CD14-positive monocyte (primary cell): ENCODE measurements around the gene FBXW7. TPM values are rescaled to one million over a fixed set of nuclear protein-coding genes. Genes with fewer than 3 reads are reported as not detected.

Experiments used
- DNase-seq, 3 donors: peaks; one replicate each; pipeline ENCODE4 v3.0.0-alpha.2; 2011 to 2022
- H2AFZ ChIP-seq: 2 replicates; pipeline ENCODE4 v1.6.0; 2012; ENCODE audit warnings: mild to moderate bottlenecking, low read depth, low read length, inconsistent platforms; ENCODE audit not compliant: insufficient read depth, poor library complexity, severe bottlenecking
- H3K27ac ChIP-seq, 2 donors: 1 replicate in 1 of 2; 2 replicates in 1 of 2; pipeline ENCODE4 v1.5.1; 2012 to 2013; ENCODE audit warnings: low read length in 2 of 2, control low read depth in 1 of 2, inconsistent platforms in 1 of 2, low read depth in 1 of 2, mild to moderate bottlenecking in 1 of 2
- H3K27me3 ChIP-seq, 2 donors: one replicate each; pipeline versions ENCODE4 v1.6.0 to v1.6.1; 2011 to 2013; ENCODE audit warnings: low read length in 2 of 2; ENCODE audit not compliant: control insufficient read depth in 2 of 2, insufficient read depth in 2 of 2
- H3K36me3 ChIP-seq, 2 donors: replicated peaks in 1 of 2; 1 replicate in 1 of 2; 2 replicates in 1 of 2; pipeline versions ENCODE4 v1.5.1 to v1.6.1; 2012 to 2013; ENCODE audit warnings: low read length in 2 of 2, control low read depth in 1 of 2, inconsistent platforms in 1 of 2, mild to moderate bottlenecking in 1 of 2; ENCODE audit not compliant: insufficient read depth in 2 of 2, control insufficient read depth in 1 of 2
- H3K4me1 ChIP-seq, 2 donors: 1 replicate in 1 of 2; 2 replicates in 1 of 2; pipeline versions ENCODE4 v1.5.1 to v1.6.1; 2012 to 2013; ENCODE audit warnings: low read length in 2 of 2, control low read depth in 1 of 2, inconsistent platforms in 1 of 2, mild to moderate bottlenecking in 1 of 2, moderate library complexity in 1 of 2; ENCODE audit not compliant: insufficient read depth in 2 of 2, control insufficient read depth in 1 of 2
- H3K4me2 ChIP-seq: replicated peaks from 2 replicates; pipeline ENCODE3; 2012; ENCODE audit warnings: low read length, moderate library complexity, mild to moderate bottlenecking; ENCODE audit not compliant: poor library complexity, severe bottlenecking; ENCODE audit errors: extremely low read depth
- H3K4me3 ChIP-seq, 3 experiments: fragments of 200-600 bp in 1 of 3; sonication (generic) in 1 of 3; replicated peaks in 1 of 3; 1 replicate in 2 of 3; 2 replicates in 1 of 3; pipeline ENCODE4 v1.5.1; 2011 to 2013; ENCODE audit warnings: low read length in 3 of 3, mild to moderate bottlenecking in 3 of 3, control low read depth in 2 of 3, low read depth in 2 of 3, inconsistent platforms in 1 of 3, moderate library complexity in 1 of 3
- H3K79me2 ChIP-seq: 2 replicates; pipeline ENCODE4 v1.6.0; 2012; ENCODE audit warnings: mild to moderate bottlenecking, control low read depth, inconsistent platforms, low read length, moderate library complexity; ENCODE audit not compliant: insufficient read depth
- H3K9ac ChIP-seq: 2 replicates; pipeline ENCODE4 v1.6.0; 2017; ENCODE audit warnings: low read length, mild to moderate bottlenecking; ENCODE audit not compliant: insufficient read depth, poor library complexity, severe bottlenecking
- H3K9me3 ChIP-seq, 2 donors: replicated peaks in 1 of 2; 1 replicate in 1 of 2; 2 replicates in 1 of 2; pipeline versions ENCODE4 v1.5.1 to v1.6.1; 2012 to 2013; ENCODE audit warnings: low read length in 2 of 2, control low read depth in 1 of 2; ENCODE audit not compliant: control insufficient read depth in 1 of 2, insufficient read depth in 1 of 2
- H4K20me1 ChIP-seq: 2 replicates; pipeline ENCODE4 v1.6.0; 2012; ENCODE audit warnings: mild to moderate bottlenecking, low read length, control low read depth, moderate library complexity; ENCODE audit not compliant: insufficient read depth
- H3K27ac Mint-ChIP-seq, 7 donors: one replicate each; pipeline ENCODE4 v1.8.0; 2020; ENCODE audit warnings: mild to moderate bottlenecking in 7 of 7, mixed read lengths in 7 of 7, moderate library complexity in 6 of 7, inconsistent platforms in 2 of 7
- H3K27me3 Mint-ChIP-seq, 3 donors: one replicate each; pipeline ENCODE4 v1.8.0; 2021 to 2022; ENCODE audit warnings: low read depth in 3 of 3, mild to moderate bottlenecking in 3 of 3, mixed read lengths in 3 of 3, moderate library complexity in 3 of 3, inconsistent platforms in 1 of 3
- H3K36me3 Mint-ChIP-seq, 2 donors: one replicate each; pipeline ENCODE4 v1.8.0; 2020; ENCODE audit warnings: mixed read lengths in 2 of 2, inconsistent platforms in 1 of 2, mild to moderate bottlenecking in 1 of 2
- H3K4me1 Mint-ChIP-seq: one replicate; pipeline ENCODE4 v1.8.0; 2020; ENCODE audit warnings: mild to moderate bottlenecking, mixed read lengths
- H3K4me3 Mint-ChIP-seq, 2 donors: one replicate each; pipeline ENCODE4 v1.8.0; 2020; ENCODE audit warnings: mild to moderate bottlenecking in 2 of 2, mixed read lengths in 2 of 2, moderate library complexity in 1 of 2
- H3K9me3 Mint-ChIP-seq, 7 donors: one replicate each; pipeline ENCODE4 v1.8.0; 2020 to 2022; ENCODE audit warnings: mixed read lengths in 7 of 7, mild to moderate bottlenecking in 6 of 7, moderate library complexity in 6 of 7, inconsistent platforms in 2 of 7
- WGBS: methylation state at CpG from one replicate; pipeline ENCODE4 v1.1.5; 2013; ENCODE audit warnings: missing lambda C conversion rate; ENCODE audit not compliant: insufficient coverage; 5-methylcytosine and 5-hydroxymethylcytosine counted together
- intact Hi-C, 2 donors: fragments of 100-400 bp; cut with micrococcal nuclease; formaldehyde crosslinking; loops; one replicate each; pipeline versions ENCODE4 v1.15.0 to v1.15.1; 2023
- polyA plus RNA-seq, 3 donors: library from polyadenylated mRNA; depleted of rRNA in 1 of 3; unstranded in 2 of 3; stranded (reverse) in 1 of 3; fragments of 300-500 nt in 2 of 3; fragments of >200 nt in 1 of 3; fragmentation: Illumina TruSeq in 2 of 3; gene quantifications; 1 replicate in 2 of 3; 2 replicates in 1 of 3; pipeline ENCODE4 v1.2.3, GENCODE V29; 2012 to 2021
- TF ChIP-seq, protein P1 (sequence below): fragments of 200-600 bp; IDR thresholded peaks from one replicate; pipeline ENCODE4 v1.8.0; 2022; ENCODE audit warnings: antibody characterized with exemption, mild to moderate bottlenecking

The FBXW7 gene
- polyA plus RNA-seq, 3 donors, result 25.1 to 44.9 (median 35.6) TPM

DNA sequence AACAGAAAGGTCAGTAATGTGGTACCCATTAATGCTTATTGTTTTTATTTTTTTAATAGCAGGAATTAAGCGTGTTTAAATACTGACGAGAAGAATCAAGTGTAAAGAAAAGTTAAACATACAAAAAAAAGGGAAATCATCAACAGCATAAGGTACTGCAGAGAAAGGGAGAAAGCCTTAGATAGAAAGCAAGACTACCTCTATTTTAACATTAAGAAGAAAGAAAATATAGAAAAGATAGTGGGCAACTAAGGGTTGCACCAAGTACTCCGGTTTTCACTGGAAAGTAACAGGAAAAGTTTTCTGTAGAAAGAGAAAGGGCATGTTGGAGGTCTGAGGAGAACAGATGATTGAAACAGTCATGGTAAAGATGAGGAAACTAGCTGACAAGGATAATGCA, 41.9 kb downstream of the FBXW7 start:
- Histone ChIP-seq H3K4me2 (no peak overlapping the region), H3K9me3 (no peaks in the 10 kb centered on the region), H3K9ac (no peak overlapping the region), H3K36me3 (peaks cover 0 to 7% of the 10 kb centered on the region in 2 donors), H2AFZ (no peak overlapping the region), H3K27me3 (no peaks in the 10 kb centered on the region), H3K79me2 (peaks cover 97% of the 10 kb centered on the region), H3K27ac (no peak overlapping the region), H3K4me1 (peaks cover 3 to 15% of the 10 kb centered on the region in 2 donors), H3K4me3 (no peak overlapping the region), H4K20me1 (peaks cover 100% of the 10 kb centered on the region)
- no peak for DNase-seq
- intact Hi-C loops, result no loop called here
- WGBS, result no CpG with 5 or more reads among the region's 3 CpGs
- Mint-ChIP-seq H3K4me3 (no peak overlapping the region), H3K9me3 (peaks cover 0 to 3% (median 0%) of the 10 kb centered on the region in 7 donors), H3K36me3 (peaks cover 13 to 16% of the 10 kb centered on the region in 2 donors), H3K4me1 (peaks cover 29% of the 10 kb centered on the region), H3K27ac (no peak overlapping the region), H3K27me3 (no peaks in the 10 kb centered on the region)
- TF ChIP-seq, protein P1, sequence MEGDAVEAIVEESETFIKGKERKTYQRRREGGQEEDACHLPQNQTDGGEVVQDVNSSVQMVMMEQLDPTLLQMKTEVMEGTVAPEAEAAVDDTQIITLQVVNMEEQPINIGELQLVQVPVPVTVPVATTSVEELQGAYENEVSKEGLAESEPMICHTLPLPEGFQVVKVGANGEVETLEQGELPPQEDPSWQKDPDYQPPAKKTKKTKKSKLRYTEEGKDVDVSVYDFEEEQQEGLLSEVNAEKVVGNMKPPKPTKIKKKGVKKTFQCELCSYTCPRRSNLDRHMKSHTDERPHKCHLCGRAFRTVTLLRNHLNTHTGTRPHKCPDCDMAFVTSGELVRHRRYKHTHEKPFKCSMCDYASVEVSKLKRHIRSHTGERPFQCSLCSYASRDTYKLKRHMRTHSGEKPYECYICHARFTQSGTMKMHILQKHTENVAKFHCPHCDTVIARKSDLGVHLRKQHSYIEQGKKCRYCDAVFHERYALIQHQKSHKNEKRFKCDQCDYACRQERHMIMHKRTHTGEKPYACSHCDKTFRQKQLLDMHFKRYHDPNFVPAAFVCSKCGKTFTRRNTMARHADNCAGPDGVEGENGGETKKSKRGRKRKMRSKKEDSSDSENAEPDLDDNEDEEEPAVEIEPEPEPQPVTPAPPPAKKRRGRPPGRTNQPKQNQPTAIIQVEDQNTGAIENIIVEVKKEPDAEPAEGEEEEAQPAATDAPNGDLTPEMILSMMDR, result no peak

DNA sequence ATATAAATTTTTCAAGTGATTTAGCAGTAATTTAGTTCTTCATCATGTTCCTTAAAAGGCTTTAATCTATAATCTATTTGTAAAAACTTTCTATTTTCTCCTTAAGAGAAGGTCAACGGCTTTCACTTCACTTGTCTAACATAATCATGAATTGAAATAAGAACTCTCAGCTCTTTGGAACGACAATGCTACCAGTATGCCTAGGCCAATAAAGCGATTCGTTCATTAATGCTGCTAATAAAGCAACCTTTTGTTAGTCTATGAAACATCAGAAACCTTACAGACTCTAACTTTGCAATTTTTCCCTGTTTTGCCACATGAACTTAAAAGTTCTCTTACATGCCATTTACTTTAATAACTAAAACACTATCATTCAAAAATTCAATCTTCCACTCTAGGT, 47.6 kb downstream of the FBXW7 start:
- TF ChIP-seq, protein P1, result no peak
- H3K9ac ChIP-seq, result no peak overlapping the region
- no peaks in the 10 kb centered on the region for H3K27me3 ChIP-seq
- no peaks in the 10 kb centered on the region for H3K9me3 Mint-ChIP-seq
- no peak for DNase-seq
- no peak overlapping the region for H3K27ac ChIP-seq
- peaks cover 93% of the 10 kb centered on the region for H3K79me2 ChIP-seq
- H3K4me1 ChIP-seq, result peaks cover 3 to 15% of the 10 kb centered on the region in 2 donors
- peaks cover 0 to 2% of the 10 kb centered on the region in 2 donors for H3K36me3 ChIP-seq
- H3K9me3 ChIP-seq, result no peaks in the 10 kb centered on the region
- H2AFZ ChIP-seq, result no peak overlapping the region
- WGBS, result 100% methylated on average over 4 of the region's 4 CpGs
- H3K4me3 ChIP-seq, result no peak overlapping the region
- intact Hi-C loops, result no loop called here
- peaks cover 98% of the 10 kb centered on the region for H4K20me1 ChIP-seq
- H3K27ac Mint-ChIP-seq, result no peak overlapping the region
- H3K27me3 Mint-ChIP-seq, result no peaks in the 10 kb centered on the region
- no peak overlapping the region for H3K4me3 Mint-ChIP-seq
- H3K4me1 Mint-ChIP-seq, result peaks cover 25% of the 10 kb centered on the region
- no peak overlapping the region for H3K4me2 ChIP-seq
- H3K36me3 Mint-ChIP-seq, result peaks cover 0 to 6% of the 10 kb centered on the region in 2 donors
